ENCODE measurements around the gene ZNF574. TPM values are rescaled to one million over a fixed set of nuclear protein-coding genes. Genes with fewer than 3 reads are reported as not detected.

Gene ZNF574
- total RNA-seq, 1 donor from 2014 or later, result 15.2 TPM

DNA sequence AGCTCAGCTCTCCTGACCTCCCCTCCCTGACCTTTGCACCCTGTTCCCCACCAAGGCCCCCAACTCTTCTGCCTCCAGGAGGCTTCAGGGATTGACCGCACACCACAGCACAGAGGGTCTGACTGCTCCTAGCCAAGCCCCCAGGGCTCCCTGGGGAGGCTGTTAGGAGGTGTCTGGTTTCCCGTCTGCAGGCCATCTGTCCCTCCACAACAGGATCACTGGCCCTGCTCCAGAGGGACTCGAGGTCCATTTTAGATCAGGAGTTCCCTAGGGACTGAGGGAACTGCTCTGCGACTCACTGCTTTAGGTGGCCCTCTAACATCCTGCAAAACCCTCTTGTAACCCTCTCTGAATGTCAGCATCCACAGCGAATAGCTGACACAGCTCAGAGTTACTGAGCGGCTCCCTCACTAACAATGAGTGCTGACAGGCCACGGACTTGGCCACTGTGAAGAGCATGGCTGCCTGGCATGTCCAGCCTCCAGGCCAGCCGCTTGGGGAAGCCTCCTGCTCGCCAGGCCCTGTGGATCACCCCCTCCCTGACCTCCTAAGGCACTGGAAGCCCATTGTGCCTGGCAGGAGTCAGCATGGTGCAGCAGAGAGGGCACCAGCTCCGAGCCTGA lies 23.6 kb upstream of the ZNF574 start:
- H3K27me3 Mint-ChIP-seq (ENCODE audit: unreplicated experiment), result peaks cover 2% of the 10 kb centered on the region
- no peak for DNase-seq (ENCODE audit: extremely low spot score, unreplicated experiment)
- no peak overlapping the region for H3K4me3 Mint-ChIP-seq (ENCODE audit: unreplicated experiment)
- H3K4me1 Mint-ChIP-seq (ENCODE audit: unreplicated experiment), result no peaks in the 10 kb centered on the region
- H3K9me3 Mint-ChIP-seq (ENCODE audit: unreplicated experiment), result no peaks in the 10 kb centered on the region
- TF ChIP-seq, protein P1, sequence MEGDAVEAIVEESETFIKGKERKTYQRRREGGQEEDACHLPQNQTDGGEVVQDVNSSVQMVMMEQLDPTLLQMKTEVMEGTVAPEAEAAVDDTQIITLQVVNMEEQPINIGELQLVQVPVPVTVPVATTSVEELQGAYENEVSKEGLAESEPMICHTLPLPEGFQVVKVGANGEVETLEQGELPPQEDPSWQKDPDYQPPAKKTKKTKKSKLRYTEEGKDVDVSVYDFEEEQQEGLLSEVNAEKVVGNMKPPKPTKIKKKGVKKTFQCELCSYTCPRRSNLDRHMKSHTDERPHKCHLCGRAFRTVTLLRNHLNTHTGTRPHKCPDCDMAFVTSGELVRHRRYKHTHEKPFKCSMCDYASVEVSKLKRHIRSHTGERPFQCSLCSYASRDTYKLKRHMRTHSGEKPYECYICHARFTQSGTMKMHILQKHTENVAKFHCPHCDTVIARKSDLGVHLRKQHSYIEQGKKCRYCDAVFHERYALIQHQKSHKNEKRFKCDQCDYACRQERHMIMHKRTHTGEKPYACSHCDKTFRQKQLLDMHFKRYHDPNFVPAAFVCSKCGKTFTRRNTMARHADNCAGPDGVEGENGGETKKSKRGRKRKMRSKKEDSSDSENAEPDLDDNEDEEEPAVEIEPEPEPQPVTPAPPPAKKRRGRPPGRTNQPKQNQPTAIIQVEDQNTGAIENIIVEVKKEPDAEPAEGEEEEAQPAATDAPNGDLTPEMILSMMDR (IDR thresholded peaks at IDR 0.05), result no peak
- H3K36me3 Mint-ChIP-seq (ENCODE audit: unreplicated experiment), result no peaks in the 10 kb centered on the region
- no peak overlapping the region for H3K27ac Mint-ChIP-seq (ENCODE audit: unreplicated experiment)

DNA sequence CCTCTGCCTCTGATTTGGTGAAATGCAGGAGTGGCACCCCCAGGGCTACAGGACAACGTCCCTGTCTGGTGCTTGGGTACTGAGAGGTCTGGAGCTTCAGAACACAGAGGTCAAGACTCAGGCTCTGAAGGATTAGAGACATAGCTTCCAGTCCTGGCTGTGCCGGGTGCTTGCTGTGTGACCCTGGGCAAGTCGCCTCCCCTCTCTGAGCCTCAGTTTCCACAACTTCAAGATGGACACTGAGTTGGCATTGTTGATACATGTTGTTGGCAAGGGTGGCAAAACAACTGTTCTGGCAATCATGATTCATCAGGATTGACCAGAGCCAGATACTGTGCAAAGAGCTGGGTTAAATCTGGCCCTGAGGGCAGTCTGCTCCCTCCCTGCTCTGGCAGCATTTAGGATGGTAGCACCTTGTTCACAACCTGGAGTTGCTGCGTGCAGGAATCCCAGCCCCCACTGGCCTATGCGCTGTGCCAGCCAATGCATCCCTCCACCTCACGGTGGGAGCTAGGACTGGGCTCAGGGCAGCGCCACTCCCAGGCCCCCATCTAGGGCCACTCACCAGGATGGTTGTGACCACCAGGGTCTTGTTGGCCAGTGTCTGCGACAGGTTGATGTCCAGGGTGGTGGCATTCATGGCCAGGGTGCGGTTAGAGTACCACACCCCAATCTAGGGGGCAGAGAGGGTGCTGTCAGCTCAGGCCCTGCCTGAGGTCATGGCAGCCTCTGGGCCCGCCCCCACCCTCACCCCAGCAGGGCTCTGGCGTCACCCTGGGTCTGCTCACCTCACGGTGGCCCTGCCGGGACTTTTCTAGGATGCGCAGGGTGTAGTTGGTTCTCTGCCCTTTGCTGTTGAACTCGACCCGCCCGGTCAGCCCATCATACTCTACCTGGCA lies 22.7 kb upstream of the ZNF574 start:
- H3K9me3 Mint-ChIP-seq (ENCODE audit: unreplicated experiment), result no peaks in the 10 kb centered on the region
- H3K4me3 Mint-ChIP-seq (ENCODE audit: unreplicated experiment), result no peak overlapping the region
- peaks cover 2% of the 10 kb centered on the region for H3K27me3 Mint-ChIP-seq (ENCODE audit: unreplicated experiment)
- no peak for DNase-seq (ENCODE audit: extremely low spot score, unreplicated experiment)
- TF ChIP-seq, protein P1 (IDR thresholded peaks at IDR 0.05), result no peak
- H3K27ac Mint-ChIP-seq (ENCODE audit: unreplicated experiment), result no peak overlapping the region
- no peaks in the 10 kb centered on the region for H3K4me1 Mint-ChIP-seq (ENCODE audit: unreplicated experiment)
- no peaks in the 10 kb centered on the region for H3K36me3 Mint-ChIP-seq (ENCODE audit: unreplicated experiment)

DNA sequence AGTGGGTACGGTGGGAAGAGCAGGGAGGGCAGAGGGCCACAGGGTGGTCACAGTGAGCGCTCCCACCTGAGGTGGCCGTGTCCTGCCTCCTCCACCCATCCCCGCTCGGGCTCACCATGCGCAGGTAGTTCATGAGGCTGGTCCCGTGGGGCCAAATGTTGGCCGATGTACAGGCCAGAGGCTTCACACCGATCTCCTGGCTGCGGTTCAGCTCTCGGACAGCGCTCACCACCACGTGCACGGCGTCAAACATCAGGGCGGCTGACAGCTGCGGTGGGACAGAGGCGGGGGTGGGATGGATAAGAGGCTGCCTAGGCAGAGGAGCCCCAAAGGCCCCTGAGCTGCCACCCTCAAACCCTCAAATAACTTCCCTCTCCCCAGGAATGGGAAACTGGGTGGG lies 21.8 kb upstream of the ZNF574 start:
- no peak overlapping the region for H3K27ac Mint-ChIP-seq (ENCODE audit: unreplicated experiment)
- no peaks in the 10 kb centered on the region for H3K4me1 Mint-ChIP-seq (ENCODE audit: unreplicated experiment)
- no peaks in the 10 kb centered on the region for H3K9me3 Mint-ChIP-seq (ENCODE audit: unreplicated experiment)
- H3K4me3 Mint-ChIP-seq (ENCODE audit: unreplicated experiment), result no peak overlapping the region
- TF ChIP-seq, protein P1 (IDR thresholded peaks at IDR 0.05), result no peak
- H3K27me3 Mint-ChIP-seq (ENCODE audit: unreplicated experiment), result peaks cover 5% of the 10 kb centered on the region
- H3K36me3 Mint-ChIP-seq (ENCODE audit: unreplicated experiment), result no peaks in the 10 kb centered on the region
- DNase-seq (ENCODE audit: extremely low spot score, unreplicated experiment), result no peak

DNA sequence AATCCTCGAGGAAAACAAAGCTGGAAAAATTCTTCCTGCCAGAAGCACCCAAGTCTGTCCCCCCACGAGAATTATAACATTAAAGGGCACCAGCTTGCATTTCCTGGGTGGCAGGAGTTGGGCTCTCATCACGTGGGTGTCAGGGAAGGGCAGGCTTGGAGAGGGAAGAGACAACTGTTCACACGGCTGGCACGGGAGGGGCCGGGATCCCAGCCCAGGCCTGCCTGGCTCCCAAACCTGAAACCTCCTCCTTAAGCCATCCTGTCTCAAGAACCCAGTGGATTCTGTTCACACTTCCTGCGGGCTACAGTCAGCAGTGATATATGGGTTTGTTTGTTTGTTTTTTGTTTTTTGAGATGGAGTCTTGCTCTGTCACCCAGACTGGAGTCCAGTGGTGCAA lies 18.1 kb upstream of the ZNF574 start:
- no peak overlapping the region for H3K27ac Mint-ChIP-seq (ENCODE audit: unreplicated experiment)
- H3K9me3 Mint-ChIP-seq (ENCODE audit: unreplicated experiment), result no peaks in the 10 kb centered on the region
- H3K27me3 Mint-ChIP-seq (ENCODE audit: unreplicated experiment), result peaks cover 8% of the 10 kb centered on the region
- no peaks in the 10 kb centered on the region for H3K36me3 Mint-ChIP-seq (ENCODE audit: unreplicated experiment)
- no peak for DNase-seq (ENCODE audit: extremely low spot score, unreplicated experiment)
- H3K4me3 Mint-ChIP-seq (ENCODE audit: unreplicated experiment), result no peak overlapping the region
- H3K4me1 Mint-ChIP-seq (ENCODE audit: unreplicated experiment), result no peaks in the 10 kb centered on the region
- TF ChIP-seq, protein P1 (IDR thresholded peaks at IDR 0.05), result no peak

DNA sequence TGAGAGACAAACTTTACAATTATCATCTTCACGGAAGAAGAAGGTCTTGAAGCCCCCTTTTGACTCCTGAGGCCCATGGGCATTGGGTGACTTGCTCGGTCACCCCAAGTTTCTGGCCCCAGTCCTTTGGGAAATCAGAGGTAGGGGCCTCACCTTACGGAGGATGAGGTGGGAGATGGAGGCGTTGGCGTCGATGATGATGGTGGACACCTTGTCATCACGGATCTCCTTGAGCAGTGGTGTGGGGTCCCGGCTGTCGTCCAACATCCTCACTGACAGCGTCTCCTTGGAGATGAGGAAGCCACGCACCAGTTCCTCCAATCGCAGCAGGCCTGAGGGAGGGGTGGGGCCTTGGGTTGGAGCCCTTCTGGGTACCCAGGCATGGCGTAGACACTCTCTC lies 16.8 kb upstream of the ZNF574 start:
- no peaks in the 10 kb centered on the region for H3K9me3 Mint-ChIP-seq (ENCODE audit: unreplicated experiment)
- H3K27ac Mint-ChIP-seq (ENCODE audit: unreplicated experiment), result no peak overlapping the region
- DNase-seq (ENCODE audit: extremely low spot score, unreplicated experiment), result no peak
- H3K4me3 Mint-ChIP-seq (ENCODE audit: unreplicated experiment), result no peak overlapping the region
- no peaks in the 10 kb centered on the region for H3K4me1 Mint-ChIP-seq (ENCODE audit: unreplicated experiment)
- H3K36me3 Mint-ChIP-seq (ENCODE audit: unreplicated experiment), result no peaks in the 10 kb centered on the region
- H3K27me3 Mint-ChIP-seq (ENCODE audit: unreplicated experiment), result peaks cover 17% of the 10 kb centered on the region
- TF ChIP-seq, protein P1 (IDR thresholded peaks at IDR 0.05), result no peak
